Measurements from ENCODE around the gene NKAIN2. TPM values are rescaled to one million over a fixed set of nuclear protein-coding genes. Genes with fewer than 3 reads are reported as not detected.

Gene NKAIN2
- total RNA-seq, 1 donor from 2014 or later = 48.4 TPM

DNA sequence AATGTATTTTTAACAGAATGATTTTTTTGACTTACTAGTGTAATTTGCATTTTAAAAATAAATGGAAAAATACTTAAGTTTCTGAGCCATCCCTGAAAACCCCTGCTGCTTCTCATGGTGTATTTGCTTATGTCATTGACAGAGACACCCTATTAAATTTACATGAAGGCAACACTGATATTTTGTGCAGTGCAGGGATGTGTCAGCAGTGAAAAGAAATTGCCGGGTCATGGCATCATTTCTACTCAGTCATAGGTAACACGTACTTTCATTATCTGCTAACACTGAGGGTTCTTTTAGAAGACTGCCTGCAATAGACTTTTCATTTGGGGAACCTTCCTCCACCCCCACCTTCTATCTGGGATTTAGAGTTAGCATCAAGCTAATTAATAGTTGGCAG, 1021.9 kb downstream of the NKAIN2 start:
- no peak for DNase-seq (ENCODE audit: low spot score)
- intact Hi-C loops (cut with DNase I) = no loop called here
- no peak for ATAC-seq

DNA sequence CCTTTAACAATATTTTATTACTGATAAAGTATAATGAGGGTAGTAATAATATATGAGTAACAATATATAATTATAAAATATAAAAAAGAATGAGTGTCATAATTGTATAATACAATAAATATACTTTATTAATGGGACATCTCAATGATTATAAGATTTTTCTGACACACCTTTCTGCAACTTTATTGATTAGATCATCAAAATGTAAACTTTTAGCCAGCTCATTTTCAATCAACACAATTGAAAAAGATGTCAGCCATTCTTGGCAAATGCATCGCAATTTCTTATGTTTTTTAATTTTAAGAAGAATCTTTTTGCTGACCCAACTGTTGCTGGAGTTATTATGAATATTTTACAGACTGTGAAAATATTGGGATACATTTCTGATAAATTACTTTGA, 1026.2 kb downstream of the NKAIN2 start:
- intact Hi-C loops (cut with DNase I) = no loop called here
- DNase-seq (ENCODE audit: low spot score) (no peak), ATAC-seq (no peak)

DNA sequence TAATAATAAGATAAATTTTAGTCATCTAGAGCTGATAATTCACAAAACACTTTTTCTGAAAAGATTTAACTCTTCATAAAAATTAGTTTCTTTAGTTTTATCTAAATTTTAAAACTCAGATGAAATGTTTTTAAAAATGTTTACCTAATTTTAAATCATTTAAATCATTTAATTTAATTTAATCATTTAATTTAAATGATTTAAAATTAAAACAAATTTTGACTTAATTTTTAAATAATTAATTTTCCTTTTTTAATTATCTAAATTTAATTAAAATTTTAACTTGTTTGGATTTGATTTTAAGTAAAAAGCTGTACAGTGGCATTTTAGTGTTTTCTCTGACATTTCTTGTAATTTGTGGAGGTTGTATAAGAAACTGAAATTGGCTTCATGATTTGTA, 1026.8 kb downstream of the NKAIN2 start:
- no peak for DNase-seq (ENCODE audit: low spot score)
- intact Hi-C loops (cut with DNase I) = no loop called here
- ATAC-seq = no peak

DNA sequence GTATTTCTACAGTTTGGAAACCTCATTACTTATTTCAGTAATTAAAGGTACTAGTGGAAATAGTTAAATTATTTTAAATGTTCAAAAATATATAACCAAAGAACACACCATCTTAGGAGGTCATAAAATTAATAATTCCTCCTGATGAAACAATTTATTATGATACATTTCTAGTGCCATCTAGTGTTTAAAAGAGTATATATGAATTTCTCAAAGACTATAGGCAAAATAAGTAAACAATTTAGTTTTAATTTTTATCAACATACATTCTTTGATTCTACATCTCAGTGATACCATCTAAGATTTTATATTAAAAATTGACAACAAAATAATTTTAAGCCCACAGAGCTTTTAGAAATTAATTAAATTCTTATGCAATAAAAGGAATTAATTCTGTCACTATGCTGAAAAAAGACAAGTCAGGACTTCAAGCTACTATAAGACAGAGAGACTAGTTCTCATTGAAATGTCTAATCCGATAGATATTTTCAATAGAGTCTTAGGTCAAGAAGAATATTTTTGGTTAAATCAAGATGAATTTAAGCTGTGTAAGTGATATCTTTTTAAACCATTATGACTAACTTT, 1050.8 kb downstream of the NKAIN2 start:
- ATAC-seq (no peak), DNase-seq (ENCODE audit: low spot score) (no peak)
- intact Hi-C loops (cut with DNase I) = no loop called here

DNA sequence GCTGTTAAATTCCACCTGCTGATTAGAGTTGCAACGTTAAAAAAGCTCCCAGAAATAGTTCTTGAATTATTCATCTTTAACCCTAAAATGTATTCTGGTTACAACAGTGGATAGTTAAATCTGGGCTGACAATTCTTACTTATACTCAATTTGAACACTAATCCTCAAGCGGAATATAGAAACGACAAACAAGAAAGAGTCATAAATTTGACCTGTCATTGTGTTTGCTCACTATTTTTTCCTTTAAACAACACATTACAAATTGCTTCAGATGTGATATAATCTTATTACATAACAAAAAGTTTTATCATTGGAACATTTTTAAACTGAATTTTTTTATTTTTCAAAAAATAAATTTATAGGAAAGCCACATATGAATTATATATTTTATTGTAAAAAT, 1054.1 kb downstream of the NKAIN2 start:
- DNase-seq (ENCODE audit: low spot score) (no peak), ATAC-seq (no peak)
- intact Hi-C loops (cut with DNase I) = no loop called here

DNA sequence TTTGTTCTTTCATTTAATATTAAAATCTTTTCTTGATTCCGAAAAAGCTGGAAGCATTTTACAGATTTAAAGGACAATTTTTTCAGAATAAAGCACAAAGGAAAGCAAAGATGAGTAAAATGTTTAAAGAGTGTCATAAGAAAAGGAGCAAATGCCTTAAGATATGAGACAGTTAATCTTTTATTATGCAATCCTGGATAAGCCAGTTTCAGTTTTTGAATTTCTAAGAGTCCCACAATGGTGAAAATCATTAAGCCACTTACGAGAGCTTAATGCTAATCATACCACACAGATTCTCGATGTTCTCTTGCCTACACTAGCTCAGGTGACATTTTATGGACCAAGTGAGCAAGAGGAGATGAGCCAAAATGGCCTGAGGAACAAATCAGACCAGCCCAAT, 1054.9 kb downstream of the NKAIN2 start:
- DNase-seq (ENCODE audit: low spot score) = no peak
- intact Hi-C loops (cut with DNase I) = no loop called here
- no peak for ATAC-seq

DNA sequence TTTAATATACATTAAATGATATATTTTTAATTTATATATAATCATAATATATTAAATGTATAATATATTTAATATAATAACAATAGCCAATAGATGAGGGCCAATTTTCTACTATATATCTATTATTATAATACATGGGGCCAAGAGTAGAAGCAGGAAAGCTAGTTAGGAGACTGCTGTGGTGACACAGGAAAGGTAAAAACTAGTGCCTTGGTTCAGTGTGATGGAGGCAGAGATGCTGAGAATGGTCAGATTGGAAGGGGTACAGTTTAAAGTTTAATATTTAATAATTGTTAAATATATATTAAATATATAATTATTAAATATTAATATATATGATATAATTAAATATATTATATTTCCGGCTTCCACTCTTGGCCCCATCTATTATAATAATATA, 1055.7 kb downstream of the NKAIN2 start:
- no peak for DNase-seq (ENCODE audit: low spot score)
- ATAC-seq = no peak
- intact Hi-C loops (cut with DNase I) = no loop called here

DNA sequence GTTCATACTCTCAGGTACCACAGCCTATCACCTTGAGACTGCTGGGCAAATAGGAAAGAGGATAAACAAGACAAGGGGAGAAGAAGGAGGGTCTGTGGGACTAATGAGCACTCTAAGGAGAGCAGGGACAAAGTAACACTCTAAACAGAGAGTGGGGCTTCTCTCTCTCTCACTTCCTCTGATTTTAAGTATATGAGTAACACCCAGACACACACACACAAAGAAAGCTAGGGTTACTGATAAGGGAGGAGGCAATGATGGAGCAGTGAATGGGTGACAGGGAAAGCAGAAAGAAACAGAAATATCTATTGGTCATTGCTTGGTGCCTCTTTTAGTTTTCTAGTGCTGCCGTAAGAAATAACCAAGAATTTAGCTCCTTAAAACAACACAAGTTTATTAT, 1062.4 kb downstream of the NKAIN2 start:
- ATAC-seq (no peak), DNase-seq (ENCODE audit: low spot score) (no peak)
- intact Hi-C loops (cut with DNase I) = loop anchor here (5.0 kb wide), 1 partner anchor 246 kb away; no protein-coding TSS in a partner anchor

DNA sequence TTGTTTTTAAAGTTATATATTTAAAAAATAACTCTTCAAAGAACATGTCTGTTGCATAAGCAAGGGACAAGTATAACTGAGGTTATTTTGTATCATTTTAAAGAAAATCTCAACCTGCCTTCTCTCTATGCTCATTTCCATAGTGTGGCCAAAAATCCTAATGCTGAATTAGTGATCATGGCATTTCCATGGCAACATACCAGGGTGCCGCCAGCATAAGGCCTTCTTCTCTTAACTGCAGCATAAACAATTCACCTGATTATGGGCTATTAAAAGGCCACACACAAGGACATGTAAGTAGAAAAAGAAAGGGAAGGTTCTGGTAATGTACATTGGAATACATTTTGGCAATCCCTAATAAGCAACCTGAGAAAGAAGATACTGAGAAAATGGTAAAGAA, 1063.5 kb downstream of the NKAIN2 start:
- intact Hi-C loops (cut with DNase I) = loop anchor here (5.0 kb wide), 1 partner anchor 245 kb away; no protein-coding TSS in a partner anchor
- ATAC-seq (no peak), DNase-seq (ENCODE audit: low spot score) (no peak)

DNA sequence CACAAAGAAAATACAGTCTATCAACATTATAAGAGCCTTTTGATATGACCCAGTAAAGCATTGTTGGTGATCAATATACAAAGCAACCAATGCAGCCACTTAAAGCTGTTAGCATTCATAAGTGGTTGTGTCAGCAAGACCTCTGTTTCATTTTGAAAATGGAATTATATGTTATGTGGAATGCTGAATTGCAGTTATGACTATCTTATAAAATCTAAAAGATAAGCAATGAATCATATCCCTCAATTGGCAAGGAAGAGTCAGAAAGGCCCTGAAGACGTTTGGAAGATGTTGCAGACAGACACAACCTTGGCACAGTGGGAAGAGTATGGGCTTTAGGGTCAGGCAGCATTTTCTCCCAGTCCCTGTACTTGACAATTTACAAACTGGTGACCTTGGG, 1064.8 kb downstream of the NKAIN2 start:
- DNase-seq (ENCODE audit: low spot score) = no peak
- no peak for ATAC-seq
- intact Hi-C loops (cut with DNase I) = loop anchor here (5.0 kb wide), 1 partner anchor 244 kb away; no protein-coding TSS in a partner anchor

DNA sequence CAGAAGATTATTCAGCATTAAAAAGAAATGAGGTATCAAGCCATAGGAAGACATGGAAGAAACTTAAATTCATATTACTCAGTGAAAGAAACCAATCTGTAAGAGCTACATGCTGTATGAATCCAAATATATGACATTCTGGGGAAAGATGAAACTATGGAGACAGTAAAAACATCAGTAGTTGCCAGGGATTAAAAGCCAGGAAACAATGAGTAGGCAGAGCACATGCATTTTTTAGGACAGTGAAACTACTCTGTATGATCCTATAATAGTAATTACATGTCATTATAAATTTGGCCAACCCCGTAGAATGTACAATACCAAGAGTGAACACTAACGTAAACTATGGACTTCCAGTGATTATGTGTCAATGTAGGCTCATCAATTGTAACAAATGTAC, 1065.8 kb downstream of the NKAIN2 start:
- ATAC-seq (no peak), DNase-seq (ENCODE audit: low spot score) (no peak)

DNA sequence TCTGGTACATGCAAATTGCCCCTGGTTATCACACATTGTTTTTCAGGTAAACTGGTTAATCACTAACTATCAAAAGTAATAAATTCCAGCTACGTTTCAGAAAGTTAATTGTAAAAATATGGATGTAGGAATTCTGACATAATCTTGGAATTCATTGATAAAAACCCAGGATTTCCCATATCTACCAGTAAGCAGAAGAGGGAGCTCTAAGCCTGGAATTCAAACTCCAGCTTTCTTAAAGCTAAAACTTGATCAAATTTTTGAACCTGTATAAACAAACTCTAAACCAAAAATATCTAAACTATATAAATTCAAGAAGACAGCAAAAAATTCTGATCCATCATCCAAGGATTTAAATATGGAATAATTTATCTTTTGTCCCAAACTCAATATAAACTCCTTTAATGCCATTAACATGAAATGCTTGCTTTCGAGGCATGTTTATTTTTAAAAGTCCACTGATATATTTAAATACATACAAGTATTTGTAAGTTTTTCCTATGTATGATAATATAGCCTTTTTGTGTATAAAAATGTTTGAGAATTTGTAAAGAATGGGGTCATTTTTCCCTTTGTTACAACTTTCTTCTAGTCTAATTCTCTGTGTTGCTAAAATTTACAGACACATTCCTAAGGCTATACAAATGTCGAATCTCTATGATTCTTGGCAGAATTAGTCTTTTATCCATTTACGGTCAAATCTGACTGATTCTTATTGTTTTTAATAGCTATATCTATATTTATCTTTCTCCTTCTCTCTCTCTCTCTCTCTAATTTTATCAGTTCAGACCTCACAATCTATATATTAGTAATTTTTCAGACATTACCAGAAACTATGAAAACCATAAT, 1067.2 kb downstream of the NKAIN2 start:
- DNase-seq (ENCODE audit: low spot score) (no peak), ATAC-seq (no peak)
- intact Hi-C loops (cut with DNase I) = no loop called here

More for the DNA sequence above, 1065.8 kb downstream of the NKAIN2 start:
- intact Hi-C loops (cut with DNase I) = loop anchor here (5.0 kb wide), 1 partner anchor 243 kb away; no protein-coding TSS in a partner anchor

DNA sequence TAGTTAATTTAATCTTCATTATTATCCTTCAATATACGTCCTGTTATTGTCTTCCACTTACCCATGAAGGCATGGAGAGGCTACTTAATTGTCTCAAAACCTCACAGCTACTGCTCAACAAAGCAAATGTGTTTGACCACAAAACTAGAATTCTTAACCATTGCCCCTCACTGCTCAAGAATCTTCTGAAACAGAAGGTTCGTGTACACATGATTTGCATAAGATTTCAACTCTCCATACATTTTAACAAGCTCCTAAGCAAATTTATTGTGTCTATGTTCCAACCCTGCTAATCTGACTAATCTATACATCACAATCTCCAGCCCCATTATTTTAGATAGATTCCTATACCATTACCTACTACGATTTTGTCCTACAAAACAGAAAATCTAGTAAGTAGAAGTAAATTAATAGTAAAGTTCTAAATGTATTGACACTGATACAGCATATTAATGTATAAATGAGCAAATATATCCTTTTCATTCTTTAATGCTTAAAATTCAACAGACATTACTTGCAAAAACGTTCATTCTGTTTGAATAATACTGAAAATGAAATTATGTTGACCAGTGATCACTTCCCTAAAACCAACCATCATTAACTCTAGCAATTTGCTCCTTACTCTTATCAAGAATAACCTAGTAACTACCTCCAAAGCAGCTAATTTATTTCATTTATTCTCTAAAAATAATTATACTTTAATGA, 1068.8 kb downstream of the NKAIN2 start:
- ATAC-seq (no peak), DNase-seq (ENCODE audit: low spot score) (no peak)
- intact Hi-C loops (cut with DNase I) = no loop called here

DNA sequence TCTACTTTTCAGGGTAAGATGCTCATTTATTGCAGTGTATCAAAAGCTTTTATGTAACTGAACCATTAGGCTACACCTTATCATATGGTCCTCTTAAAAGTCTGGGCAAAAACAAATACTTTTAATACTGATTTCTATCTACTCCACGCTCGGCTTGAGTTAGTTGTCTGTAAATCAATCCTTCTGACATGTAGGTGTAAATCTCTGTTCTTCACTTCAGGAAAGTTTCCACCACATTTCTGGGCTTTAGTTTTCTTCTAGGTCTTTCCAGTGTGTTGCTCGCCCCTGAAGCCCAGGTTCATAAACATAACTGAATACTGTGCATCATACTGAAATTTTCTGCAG, 1069.4 kb downstream of the NKAIN2 start:
- intact Hi-C loops (cut with DNase I) = no loop called here
- ATAC-seq (no peak), DNase-seq (ENCODE audit: low spot score) (no peak)

Other genes with a start within 250 kb of the NKAIN2 start
- gene TRDN, start 166.9 kb upstream of the NKAIN2 start, total RNA-seq = 4.2 TPM